GM21447 (cell line): ENCODE measurements around the gene PLEKHA3.
"Not testable (repeated sequence)": the region's sequence is repeated elsewhere in the genome, so short reads cannot be mapped to it uniquely, and the experiment has no call there.

Experiments used
- ATAC-seq: cut with Tn5 transposase; IDR thresholded peaks from one replicate; pipeline ENCODE4 v1.9.1; 2021; ENCODE audit not compliant: unreplicated experiment

PLEKHA3 gene

DNA sequence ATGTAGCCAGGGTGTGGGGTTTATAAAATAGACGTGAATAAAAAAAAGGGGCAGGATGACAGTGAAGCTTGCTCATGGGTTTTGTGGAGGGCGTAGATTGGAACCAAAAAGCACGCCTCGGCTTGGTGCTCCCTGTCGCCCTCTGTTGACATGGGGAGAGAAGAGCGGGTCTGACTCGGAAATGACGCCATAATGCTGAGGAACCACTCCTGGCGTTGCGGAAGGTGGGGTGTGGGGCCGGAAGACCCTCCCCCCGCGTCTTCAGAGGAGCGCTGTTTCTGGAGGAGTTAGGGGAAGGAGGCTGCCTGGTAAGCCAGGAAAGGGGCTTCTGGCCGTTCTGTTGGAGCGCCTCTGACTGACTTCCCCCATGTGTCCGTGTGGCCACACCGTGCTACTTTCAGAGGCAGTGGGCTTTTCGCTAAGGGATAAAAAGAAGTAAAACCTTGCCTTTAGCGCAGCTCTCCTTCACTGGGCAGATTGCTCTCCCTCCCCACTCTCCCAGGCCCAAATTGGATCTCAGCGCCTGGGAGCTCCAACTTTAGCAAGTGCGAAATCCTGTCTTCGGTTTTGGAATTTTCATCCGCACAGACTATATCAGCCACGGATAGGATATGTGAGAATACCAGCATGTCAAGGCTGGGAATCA is 42.8 kb downstream of the PLEKHA3 start:
- peak; percentile 89 for ATAC-seq

DNA sequence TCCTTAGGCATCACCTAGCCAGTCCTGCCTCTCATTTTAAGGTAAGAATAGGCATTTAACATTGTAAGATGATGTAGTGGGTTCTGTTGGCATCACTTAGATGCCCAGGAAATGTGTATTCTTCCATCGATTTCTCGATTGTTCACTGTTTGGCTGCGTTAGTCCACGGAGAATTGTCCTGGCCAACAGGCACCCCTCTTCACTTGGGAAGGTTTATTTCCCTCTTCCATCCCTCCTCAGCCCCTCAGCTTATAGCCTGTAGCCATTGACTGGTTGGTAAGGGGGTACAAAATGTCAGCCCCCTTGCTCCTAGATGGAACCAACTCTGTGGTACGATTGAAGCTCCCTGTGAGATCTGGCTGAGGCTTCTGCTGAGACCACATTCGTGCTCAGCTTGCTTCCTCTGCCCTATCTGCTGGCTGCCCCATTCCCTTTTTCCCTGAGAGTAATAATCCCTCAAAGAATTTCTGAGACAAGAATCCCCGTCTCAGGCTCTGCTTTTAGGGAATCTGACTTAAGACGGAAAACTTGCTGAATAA is 43.4 kb downstream of the PLEKHA3 start:
- ATAC-seq = no peak

- not testable (repeated sequence) for ATAC-seq
Observed at GRCh38 chr2:178525010-178525409, 44.8 kb downstream of the PLEKHA3 start.

- ATAC-seq = not testable (repeated sequence)
Observed at GRCh38 chr2:178525460-178525859, 45.2 kb downstream of the PLEKHA3 start.

- ATAC-seq = no peak
Observed at GRCh38 chr2:178526256-178526655, 46.0 kb downstream of the PLEKHA3 start.

DNA sequence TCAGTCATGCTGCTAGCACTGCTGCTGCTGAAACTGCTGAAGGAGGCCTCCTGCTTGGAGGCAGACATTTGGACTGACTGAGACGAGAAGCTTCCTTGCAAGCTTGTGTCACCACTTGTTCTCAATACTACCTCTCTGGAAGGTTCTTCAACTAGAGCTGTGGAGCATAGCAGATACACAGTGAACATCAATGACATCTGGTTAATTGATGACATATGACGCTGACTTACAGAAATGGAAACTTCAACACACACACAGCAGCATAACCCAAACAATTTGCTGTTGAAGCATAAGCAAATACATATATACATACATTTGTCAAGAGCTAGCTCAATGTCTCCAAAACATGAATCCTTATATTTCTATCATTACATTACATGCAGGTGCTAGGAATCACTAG is 47.3 kb downstream of the PLEKHA3 start:
- ATAC-seq = no peak

DNA sequence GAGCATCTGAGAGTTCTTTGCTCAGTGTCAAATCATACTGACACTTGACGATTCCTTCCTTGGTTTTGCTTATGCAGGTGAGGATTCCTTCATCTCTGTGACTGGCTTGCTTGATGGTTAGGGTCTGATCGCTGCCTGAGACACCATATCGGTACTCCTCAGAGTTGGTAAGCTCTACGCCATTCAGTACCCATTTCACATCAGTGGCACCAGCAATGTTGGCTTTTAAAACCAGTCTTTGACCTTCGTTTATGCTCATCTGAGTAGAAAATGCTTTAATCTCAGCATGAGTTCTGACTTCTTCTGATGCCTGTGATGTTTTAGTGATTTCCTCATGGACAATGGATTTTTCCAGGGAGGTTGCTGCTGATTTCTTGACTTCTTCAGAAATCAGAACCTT is 48.4 kb downstream of the PLEKHA3 start:
- no peak for ATAC-seq

DNA sequence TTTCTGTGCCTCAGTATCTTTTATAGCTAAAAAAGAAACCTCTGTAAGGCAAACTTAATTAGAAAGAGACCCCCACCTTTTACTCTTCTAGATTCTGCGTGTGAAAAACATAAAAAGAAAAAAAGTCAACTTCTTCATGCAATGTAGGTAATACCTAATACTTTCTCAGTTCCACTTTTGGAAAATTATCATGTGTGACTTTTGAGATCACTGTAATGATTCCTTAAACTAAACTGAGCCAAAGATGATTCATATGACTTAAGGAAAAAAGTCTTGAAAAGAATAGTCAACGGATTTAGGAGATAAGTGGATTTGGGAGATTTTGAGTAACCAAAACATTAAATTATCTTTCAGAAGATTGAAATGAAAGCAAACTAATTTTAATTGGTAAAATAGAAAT is 48.9 kb downstream of the PLEKHA3 start:
- no peak for ATAC-seq

DNA sequence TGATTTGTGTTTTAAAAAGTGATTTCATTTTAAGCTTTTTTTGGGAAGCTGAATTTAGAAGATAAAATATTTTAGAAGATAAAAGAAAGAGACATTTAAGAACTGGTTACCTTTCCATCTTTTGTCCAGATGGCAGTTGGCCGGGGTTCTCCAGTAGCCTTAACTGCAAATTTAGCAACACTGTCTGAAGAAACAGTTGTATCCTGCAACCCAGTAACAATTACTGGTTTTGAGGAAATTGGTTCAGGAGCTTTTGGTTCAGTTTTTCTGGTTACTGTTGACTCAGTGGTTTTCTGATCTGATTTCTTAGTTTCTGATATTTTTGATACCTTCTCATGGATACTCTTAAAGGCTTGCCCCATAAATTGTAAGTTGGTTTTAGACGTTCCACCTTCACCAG is 49.9 kb downstream of the PLEKHA3 start:
- ATAC-seq = no peak

DNA sequence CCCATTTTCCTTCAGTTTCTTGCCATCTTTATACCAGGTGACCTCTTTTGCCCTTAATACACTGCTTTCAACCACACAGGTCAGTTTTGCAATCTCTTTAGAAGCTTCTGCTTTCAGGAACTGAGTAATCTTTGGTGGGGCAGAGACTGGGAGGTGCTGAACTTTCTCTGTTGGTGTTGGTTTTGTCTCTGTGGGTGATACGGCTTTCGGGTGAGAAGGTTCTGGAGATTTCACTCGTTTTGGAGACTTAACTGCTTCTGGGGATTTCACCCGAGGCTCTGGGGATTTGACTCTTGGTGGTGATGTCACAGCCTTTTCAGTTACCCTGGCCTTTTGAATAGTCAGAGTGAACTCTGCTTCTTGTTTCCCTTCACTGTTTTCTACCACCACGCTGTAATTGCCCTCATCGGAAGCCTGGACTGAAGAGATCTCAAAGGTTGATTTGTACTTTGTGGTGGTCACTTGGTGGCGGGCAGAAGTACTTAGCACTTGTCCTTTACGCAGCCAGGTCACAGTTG is 50.4 kb downstream of the PLEKHA3 start:
- peak; percentile 97 for ATAC-seq

DNA sequence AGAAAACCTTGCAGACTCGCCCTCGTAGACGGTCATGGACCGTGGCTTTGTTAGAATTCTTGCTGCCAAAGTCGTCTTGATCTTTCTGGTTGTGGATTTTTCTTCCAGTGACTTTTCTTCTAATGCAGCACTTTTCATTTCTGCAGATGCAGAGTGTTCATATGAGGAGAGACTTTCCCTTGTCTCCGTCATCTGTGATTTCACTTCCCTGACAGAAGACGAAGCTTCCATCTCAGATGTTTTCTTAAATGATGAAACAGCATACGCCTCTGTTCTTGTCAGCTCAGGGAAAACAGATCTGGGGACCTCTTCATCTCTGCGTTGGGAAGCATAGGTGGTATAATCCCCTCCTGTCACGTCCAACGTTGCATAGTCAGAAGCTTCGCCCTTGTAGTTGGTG is 50.9 kb downstream of the PLEKHA3 start:
- no peak for ATAC-seq

DNA sequence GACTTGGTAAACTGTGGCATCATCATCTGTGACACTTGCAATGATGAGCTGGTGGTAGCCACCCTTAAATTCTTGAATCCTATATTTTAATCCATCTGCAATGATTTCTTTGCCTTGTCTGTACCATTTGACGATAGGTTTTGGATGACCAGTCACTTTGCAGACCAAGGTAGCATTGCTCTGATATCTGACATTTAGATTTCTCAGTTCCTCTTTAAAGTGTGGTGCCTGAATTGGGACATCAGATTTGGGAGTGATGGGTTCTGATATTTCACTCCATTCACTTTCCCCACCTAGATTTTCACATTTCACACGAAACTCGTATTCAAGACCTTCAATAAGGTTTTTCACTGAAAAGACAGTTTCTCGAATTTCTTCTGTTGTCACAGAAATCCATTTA is 55.8 kb downstream of the PLEKHA3 start:
- ATAC-seq = no peak

DNA sequence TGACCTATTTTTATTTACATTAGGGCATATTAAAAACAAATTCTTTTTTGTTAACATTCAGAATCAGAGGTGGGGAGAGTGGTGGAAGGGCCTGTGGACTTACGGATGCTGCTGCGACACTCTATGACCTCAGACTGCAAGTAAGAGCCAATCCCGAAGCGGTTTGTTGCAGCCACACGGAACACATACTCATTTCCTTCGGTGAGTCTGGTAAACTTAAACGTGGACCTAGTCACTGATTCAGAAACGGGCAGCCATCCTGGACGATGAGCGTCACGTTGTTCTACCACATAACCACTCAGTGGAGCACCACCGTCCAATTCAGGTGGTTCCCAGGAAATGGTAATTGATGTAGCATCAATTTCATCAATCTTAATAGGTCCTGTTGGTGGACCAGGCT is 61.9 kb downstream of the PLEKHA3 start:
- no peak for ATAC-seq

GRCh38 chr2:178542569-178542968 is 62.3 kb downstream of the PLEKHA3 start:
- ATAC-seq = no peak

GRCh38 chr2:178550352-178550751 is 70.1 kb downstream of the PLEKHA3 start:
- peak; percentile 77 for ATAC-seq

- no peak for ATAC-seq
Observed at GRCh38 chr2:178553047-178553446, 72.8 kb downstream of the PLEKHA3 start.
